Measurements from ENCODE around the gene NDUFS8.

Gene NDUFS8

DNA sequence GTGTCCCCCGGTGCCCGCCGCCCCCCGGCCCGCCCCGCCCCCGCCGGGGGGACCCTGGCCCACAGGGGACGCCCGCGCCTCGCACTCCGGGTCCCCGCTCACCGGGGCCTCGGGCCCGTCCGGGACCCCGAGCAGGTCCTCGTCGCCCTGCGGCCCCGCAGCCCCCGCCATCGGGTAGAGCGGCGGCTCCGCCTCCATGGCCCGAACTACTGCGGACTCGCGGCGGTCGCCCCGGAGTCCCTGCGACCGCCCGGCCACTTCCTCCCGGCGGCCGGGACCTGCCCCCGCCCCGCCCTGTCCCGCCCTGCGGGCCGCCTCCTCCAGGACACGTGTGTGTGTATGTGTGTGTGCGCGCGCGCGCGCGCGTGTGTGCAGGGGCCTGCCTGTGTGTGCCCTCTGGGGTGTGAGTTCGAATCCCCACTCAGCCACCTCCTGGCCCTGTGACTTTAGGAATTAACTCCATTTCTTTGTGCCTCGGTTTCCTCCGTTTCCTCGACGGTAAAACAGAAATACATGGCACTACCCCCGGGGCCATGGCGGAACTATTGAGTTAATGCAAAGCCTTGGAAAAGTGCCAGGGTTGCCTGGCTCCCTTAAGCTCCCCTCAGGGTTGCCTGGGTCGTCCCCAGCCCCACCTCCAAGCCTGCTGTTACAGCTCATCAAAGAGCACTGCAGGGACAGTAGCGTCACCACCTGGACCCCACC lies 26.5 kb upstream of the NDUFS8 start, which contains the start of gene UNC93B1:
Gene UNC93B1 (minus strand): TSS at position 252 of the 705 bp plus-strand sequence. CDS start 54 bp downstream, at position 198.
- peak; percentile 50 for DNase-seq

- DNase-seq, result no peak
Observed at GRCh38 chr11:68004551-68005335, 25.7 kb upstream of the NDUFS8 start.

GRCh38 chr11:68006606-68007166 lies 23.8 kb upstream of the NDUFS8 start:
- no peak for DNase-seq

DNA sequence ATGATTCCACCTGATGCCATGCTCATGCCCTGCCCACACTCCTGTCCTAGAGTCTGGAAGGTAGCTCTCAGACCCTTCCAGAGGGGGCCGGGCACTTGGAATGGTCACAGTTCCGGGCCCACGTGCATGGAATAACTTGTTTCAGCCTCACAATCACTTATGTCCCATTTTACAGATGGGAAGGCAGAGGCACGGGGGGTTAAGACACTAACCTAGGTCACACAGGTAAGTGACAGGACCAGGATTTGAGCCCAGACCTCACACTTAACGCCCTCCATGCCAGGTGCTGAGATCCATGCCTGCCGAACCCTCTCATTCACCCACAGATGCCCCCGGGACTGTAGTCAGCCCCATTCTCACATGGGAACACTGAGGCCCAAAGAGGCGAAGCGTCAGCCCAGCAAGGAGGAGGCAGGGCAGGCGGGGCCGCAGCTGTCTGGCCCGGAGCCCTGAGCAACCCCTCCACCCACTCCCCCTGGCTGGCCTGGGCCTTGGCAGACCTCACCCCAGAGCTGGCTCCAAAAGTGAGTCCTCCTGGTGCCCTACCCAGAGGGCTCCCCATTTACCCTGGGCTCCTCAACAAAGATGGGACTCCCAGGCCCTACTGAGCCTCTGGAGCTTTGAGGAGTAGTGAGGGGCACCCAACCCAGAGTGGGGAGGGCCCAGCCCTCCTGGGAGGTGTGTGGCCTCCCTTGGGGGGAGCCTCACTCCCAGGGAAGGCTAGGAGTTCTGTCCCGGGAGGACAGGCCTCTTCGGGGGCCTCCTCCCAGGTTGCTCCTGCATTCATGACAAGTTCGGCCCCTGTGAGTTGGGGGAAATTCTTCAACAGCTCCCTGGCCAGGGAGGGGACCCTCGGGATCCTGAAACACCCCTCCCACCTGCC lies 22.7 kb upstream of the NDUFS8 start:
- no peak for DNase-seq

DNA sequence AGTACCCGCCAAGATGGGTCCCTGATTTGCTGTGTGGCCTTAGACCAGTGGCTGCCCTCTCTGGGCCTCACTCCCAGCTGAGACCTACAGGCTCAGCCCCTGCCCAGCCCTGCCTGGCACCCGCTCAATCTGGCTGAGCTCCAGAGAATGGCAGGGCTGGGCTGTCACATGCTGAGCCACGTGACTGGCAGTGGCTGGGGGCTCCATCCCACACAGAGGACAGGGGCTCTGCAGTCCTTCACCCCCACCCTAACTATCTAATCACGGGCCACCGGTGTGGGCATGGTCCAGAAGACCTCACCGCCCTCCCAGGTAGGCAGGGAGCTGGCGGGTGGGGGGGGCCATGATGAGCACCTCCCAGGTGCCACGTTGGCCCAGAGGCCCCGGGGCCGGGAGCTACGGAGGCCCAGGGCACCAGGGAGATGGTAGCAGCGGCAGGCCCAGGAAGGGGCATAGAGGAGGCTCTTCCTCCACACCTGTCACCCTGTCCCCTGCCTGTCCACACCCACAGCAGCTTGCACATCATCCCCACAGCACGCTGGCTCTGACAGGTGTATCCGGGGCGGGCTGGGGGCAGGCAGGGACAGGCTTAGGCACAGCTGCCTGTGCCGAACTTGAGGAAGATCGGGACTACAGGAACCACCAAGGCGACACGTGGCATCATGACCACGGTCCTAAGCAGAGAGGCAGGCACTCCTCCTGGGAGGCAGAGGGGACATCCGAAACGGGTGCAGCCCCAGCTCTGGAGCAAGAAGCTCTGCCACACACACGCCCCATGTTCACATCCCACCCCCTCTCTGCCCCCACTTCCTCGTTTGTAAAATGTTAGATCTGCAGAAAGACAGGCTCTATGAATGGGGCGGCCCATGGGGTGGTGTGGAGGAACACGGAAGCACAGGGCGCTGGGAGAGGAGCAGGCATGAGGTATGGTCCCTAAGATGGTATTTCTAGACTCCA lies 21.8 kb upstream of the NDUFS8 start:
- no peak for DNase-seq

DNA sequence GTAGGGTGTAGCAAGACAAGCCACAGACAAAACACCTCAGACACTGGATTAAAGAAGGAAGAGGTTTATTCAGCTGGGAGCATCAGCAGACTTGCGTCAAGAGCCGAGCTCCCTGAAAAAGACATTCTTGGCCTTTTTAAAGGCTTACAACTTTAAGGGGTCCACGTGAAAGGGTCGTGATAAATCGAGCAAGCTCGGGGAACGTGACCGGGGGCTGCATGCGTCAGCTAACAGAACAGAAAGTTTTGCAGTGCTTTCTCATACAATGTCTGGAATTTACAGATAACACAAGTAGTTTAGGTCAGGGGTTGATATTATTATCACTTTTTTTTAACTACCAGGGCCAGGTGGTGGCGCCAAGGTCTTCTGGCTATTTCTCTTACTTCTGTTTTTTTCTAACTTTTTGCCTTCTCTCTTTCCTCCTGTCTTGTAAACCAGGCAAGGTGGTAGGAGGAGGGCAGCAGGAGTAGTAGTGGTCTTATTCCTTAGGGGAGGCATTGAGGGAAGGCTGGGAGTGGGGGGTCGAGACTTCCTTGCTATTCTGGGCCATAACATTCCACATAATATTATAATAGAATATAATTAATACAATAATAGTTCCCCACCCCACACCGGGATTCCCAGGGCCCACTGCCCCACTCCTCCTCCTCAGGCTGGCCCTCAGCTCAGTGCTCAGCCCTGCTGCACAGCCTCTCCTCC lies 20.9 kb upstream of the NDUFS8 start:
- DNase-seq, result peak; percentile 53

DNA sequence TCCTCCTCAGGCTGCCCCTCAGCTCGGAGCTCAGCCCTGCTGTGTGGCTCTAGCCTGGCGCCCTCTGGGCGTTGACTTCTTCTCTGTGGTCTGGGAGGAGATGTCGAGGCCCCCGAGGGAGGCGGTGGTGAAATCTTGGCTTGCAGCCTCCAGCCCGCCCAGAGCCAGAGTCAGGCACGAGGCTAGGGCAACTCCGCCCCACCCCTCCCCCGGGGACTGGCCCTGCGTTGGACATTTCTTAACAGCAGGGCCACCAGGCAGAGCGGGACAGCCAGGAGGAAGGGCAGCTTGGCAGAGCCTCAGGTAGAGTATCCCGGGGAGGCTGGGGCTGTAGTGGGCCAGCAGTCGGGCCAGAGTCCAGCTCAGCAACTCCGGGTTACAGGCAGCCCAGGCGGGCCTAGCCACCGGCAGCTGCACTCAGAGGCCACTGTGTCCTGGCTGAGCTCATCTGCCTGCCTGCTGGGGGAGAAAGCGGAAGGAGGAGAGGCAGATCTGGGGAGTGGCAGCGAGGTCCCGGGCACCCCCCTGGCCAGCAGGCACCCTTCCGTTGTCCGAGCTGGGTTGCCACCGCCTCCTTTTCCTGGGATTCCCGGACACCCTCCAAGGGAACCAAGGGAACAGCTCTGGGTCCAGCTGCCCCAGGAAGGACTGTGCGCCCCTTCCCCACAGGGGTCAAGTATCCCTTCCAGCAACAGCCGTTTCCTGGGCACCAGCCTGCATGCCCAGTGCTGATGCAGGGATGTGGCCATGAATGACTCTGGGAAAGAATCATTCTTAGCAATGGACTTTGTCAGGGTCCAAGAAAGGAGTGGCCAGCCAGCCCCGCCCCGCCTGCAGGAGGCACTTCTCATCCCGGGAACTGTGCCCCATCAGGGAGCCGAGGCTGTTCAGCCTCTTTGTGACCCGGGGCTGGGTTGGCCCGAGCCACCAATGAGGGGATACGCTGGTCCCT lies 20.1 kb upstream of the NDUFS8 start, which contains the start of gene ALDH3B1:
Gene ALDH3B1 (plus strand): TSS at position 238 of the 952 bp plus-strand sequence. CDS start 4,971 bp downstream, outside the sequence.
- peak; percentile 46 for DNase-seq

DNA sequence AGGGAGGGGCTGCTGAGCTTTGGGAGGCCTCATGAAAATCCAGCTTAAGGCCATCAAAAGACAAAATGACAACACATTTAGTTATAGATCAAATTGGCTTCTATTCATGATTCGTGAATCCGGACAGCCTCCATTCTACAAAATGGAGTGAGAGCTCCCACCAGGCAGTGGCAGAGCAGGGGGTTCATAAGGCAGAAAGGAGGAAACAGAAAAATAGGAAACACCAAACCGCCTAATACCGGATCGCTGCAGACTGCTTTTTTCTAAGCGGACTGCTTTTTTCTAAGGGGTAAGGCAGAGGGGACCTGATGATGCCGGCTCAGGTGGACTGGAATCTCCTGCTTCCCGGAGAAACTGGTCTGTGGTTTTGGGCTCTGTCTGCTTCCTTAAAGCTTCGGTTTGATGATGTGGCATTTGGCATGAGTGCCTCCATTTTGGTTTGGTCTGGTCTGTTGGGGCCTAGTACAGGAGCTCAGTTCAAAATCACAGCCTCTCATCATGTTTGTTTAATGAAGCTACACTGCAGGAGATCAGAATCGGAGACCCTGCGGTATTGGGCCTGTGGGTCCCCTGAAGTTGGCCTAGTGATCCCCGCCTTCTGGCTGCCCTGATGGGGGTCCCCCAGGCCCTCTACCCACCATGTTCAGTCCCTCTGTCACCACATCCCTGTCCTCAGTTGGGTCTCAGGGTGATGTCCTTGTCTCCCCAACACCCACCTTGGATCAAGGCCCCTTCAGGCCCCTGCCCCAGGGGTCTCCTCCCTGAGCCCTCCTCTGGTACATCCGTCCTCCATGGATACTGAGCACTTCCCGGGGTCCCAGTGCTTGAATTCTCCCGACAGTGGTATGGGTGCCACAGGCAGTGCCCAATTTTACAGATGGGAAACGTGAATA lies 19.2 kb upstream of the NDUFS8 start:
- no peak for DNase-seq

GRCh38 chr11:68012044-68012842 lies 18.2 kb upstream of the NDUFS8 start:
- DNase-seq, result no peak

GRCh38 chr11:68012843-68013610 lies 17.5 kb upstream of the NDUFS8 start:
- DNase-seq, result no peak

GRCh38 chr11:68013611-68014156 lies 16.8 kb upstream of the NDUFS8 start:
- DNase-seq, result no peak

GRCh38 chr11:68014157-68014946 lies 16.1 kb upstream of the NDUFS8 start:
- DNase-seq, result no peak

GRCh38 chr11:68014947-68015447 lies 15.5 kb upstream of the NDUFS8 start:
- no peak for DNase-seq

DNA sequence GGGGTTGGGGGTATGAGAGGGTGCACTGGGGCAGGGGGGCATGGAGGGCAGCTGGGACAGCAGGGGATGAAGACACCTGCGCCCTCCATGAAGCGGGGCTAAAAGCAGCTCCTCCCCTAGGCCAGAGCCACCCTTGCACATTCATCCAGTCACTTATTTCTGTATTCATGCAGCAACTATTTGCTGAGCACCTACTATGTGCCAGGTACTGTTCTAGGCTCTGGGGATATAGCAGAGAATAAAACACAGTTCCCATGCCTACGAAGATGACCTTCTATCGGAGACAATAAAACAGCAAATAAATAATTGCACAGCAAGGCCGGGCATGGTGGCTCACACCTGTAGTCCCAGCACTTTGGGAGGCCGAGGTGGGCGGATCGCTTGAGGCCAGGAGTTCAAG lies 15.0 kb upstream of the NDUFS8 start:
- DNase-seq, result no peak

DNA sequence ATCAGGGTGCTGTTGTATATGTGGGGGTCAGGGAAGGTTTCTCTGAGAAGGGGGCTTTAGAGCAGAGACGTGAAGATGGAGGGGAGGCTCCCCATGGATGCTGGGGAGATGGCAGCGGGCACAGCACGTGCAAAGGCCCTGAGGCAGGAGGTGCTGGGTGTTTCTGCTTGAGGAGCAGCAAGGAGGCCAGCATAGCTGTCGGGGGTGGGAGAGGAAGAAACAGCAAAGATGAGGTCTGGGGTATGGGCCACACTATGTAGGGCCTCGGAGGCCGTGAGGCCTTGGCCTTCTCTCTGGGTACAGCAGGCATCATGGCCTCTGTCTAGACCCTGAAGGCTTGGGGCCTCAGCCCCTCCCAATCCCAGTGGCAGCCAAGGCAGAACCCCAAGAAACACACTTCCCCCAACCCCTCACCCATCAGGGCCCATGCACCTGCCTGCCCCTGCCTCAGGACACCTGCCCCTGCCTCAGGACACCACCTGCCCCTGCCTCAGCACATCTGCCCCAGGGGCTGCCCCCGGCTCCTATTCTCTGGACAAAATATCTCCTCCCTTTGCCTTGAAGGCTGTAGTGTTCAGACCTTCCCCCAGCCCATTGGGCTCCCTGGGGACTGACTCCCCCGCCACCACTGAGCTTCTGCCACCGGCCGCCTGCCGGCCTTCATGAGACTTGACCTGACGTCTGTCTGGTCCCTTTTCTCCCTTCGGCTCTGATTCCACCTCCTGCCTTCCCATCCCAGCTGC lies 14.1 kb upstream of the NDUFS8 start:
- no peak for DNase-seq
